Embryonic facial prominence (tissue), 1 donor: ENCODE results near the gene HORMAD1.
"Not testable (repeated sequence)": the region's sequence is repeated elsewhere in the genome, so short reads cannot be mapped to it uniquely, and the experiment has no call there.

Experiments
- DNase-seq: peaks from one replicate; pipeline ENCODE4 v3.0.0-alpha.2; 2016; ENCODE audit errors: extremely low spot score

The HORMAD1 gene, protein sequence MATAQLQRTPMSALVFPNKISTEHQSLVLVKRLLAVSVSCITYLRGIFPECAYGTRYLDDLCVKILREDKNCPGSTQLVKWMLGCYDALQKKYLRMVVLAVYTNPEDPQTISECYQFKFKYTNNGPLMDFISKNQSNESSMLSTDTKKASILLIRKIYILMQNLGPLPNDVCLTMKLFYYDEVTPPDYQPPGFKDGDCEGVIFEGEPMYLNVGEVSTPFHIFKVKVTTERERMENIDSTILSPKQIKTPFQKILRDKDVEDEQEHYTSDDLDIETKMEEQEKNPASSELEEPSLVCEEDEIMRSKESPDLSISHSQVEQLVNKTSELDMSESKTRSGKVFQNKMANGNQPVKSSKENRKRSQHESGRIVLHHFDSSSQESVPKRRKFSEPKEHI

DNA sequence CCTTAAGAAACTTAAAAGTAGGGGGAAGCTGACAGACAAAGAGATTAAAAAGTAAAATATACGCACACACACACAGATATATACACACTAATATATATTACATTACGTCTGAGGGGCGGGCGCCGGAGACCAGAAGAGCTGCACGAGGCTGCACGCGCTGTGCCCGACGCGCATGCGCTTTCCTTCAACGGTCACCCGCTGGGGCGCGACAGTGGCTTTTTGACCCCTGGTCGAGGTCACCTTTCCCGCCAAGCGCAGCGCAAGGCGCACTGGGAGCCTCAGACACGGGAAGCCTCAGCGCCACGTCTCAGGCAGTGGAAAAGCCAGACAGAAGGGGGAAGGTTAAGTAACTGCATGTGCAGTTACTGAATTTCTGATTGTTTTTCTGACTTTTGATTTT, at the start of gene HORMAD1:
TSS of gene HORMAD1 (minus strand) at position 193 of the 400 bp plus-strand sequence. CDS start 1,390 bp downstream, outside the sequence.
- no peak for DNase-seq

DNA sequence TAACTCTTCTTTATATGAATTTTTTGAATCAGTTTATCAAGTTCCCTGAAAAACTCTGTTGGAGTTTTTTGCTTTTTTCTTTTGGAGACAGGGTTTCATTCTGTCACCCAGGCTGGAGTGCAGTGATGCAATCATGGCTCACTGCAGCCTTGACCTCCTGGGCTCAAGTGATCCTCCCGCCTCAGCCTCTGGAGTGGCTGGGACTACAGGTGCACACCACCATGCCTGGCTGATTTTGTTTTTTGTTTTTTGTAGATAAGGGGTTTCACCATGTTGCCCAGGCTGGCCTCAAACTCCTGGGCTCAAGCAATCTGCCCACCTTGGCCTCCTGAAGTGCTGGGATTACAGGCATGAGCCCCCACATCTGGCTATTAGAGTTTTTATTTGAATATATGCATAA, 47.0 kb upstream of the HORMAD1 start:
- DNase-seq: not testable (repeated sequence)

DNA sequence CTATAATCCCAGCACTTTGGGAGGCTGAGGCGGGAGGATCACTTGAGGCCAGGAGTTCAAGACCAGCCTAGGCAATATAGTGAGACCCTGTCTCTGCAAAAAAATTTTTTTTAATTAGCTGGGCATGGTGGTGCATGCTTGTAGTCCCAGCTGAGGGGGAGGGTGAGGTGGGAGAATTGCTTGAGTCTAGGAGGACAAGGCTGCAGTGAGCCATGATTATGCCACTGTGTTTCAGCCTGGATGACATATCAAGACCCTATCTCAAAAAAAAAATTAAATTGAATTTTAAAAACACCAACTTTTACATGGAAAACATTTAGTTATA, 45.2 kb upstream of the HORMAD1 start:
- DNase-seq: not testable (repeated sequence)

DNA sequence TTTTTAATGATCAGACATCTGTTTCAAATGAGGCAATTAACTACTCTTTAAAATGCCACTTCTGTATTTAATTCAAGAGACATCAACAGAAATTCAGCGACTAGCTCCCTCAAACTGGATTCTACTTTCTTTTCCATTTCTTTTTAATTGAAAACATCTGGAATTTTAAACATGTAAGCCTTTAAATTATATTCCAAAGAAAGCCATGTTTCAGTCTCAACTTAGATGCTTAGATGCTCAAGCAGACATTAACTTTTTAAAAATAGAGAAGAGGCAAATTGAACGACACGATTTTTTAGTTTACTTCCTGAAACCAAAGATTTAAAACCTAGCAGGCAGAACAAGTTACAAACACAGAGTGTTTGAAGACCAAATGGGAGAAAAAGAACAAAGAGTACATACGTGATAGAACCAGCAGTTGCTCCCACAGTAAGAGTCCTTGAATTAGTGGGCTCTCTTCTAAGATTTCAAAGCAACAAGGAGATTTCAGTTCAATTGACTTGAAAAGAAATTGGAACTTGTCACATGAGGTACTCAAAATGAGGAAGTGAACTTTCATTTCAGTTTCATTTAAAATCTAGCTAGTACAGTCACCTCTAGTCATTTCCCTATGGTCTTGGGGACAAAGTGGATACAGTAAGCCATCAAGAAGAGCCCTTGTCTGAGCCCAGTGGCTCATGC, 44.7 kb upstream of the HORMAD1 start, which contains the start of gene CTSS:
TSS of gene CTSS (minus strand) at position 483 of the 681 bp plus-strand sequence. CDS start 1,015 bp downstream, outside the sequence.
- DNase-seq: peak; percentile 42

DNA sequence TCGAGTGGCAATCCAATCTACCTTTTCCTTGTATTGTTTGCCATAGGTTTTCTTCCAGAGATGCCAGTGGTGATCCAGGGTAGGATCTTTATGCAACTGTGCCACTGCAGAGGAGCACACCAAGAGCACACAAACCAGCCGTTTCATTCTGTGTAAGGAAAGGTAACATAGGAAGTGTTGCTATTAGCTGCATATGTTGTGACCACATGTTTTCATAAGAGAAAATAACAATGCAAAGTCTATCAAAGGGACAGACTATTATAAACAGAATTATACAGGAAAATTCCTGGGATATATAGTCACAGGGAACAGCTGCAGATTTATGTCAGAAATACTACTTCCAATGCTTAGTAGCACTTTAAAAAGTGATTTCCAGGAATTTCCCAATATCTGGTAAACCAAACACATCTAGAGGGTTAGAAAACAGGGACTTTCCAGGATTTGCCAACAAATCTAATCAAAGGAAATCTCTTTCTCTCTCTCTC, 44.0 kb upstream of the HORMAD1 start:
- DNase-seq: peak; percentile 40

DNA sequence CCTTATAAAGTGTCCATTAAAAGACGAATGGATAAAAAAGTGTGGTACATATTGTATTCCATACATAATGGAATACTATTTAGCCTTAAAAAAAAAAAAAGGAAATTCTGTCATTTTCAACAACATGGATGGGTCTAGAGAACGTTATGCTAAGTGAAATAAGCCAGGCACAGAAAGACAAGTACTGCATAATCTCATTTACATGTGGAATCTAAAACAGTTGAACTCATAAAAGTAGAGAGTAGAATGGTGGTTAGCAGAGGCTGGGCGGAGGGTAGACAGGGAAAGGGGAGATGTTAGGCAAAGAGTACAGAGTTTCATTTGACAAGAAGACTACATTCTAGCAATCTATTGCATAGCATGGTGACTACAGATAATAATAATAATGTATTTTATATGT, 42.3 kb upstream of the HORMAD1 start:
- no peak for DNase-seq

DNA sequence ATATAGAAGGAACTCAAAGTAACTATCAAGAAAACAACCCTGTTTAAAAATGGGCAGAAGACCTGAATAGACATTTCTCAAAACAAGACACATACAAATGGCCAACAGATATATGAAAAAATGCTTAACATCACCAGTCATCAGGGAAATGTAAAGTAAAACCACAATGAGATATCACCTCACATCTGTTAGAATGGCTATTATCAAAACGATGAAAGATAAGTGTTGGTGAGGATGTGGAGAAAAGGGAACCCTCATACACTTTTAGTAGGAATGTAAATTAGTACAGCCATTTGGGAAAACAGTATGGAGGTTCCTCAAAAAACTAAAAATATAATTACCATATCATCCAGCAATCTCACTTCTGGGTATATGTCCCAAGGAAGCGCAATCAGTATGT, 41.9 kb upstream of the HORMAD1 start:
- no peak for DNase-seq

DNA sequence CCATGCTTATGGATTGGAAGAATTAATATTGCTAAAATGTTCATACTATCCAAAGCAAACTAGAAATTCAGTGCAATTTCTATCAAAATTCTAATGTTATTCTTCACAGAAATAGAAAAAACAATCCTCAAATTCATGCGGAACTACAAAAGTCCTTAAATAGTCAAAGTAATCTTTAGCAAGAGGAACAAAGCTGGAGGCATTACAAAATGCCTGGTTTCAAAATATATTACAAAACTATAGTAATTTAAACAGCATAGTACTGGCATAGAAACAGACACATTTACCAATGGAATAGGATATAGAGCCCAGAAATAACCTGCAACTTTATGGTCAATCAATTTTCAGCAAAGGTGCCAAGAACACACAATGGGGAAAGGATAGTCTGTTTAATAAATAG, 41.1 kb upstream of the HORMAD1 start:
- DNase-seq: no peak

DNA sequence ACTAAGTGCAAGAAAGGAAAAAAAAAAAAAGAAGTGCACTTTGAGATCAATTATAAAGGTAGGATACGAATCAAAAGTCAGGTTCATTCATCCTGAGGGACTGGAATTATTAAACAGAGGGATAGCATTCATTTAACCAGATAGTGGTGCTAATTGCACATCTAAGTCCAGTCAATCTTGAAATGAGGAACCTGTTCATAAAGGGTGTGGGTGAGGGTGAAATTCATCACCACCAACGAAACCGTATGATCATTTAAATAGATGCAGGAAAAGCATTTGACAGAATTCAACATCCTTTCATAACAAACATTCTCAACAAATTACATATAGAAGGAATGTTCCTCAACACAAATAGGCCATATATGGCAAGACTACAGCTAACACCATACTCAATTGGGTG, 39.3 kb upstream of the HORMAD1 start:
- no peak for DNase-seq

DNA sequence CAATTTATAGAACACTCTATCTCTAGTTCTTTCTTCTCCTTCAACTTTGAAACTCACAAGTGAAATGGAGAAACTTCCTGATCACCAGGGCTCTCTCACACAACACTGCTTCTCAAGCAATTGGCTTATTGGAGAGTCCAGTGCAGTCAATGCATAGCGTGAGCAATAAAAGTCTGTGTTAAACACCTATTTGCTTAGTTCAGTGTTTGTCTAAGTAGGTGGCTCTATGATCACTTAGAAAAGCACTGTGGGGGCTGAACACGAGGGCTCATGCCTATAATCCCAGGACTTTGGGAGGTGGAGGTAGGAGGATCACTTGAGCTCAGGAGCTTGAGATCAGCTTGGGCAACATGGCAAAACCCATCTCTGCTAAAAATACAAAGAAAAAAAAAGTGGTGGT, 32.7 kb upstream of the HORMAD1 start:
- no peak for DNase-seq

DNA sequence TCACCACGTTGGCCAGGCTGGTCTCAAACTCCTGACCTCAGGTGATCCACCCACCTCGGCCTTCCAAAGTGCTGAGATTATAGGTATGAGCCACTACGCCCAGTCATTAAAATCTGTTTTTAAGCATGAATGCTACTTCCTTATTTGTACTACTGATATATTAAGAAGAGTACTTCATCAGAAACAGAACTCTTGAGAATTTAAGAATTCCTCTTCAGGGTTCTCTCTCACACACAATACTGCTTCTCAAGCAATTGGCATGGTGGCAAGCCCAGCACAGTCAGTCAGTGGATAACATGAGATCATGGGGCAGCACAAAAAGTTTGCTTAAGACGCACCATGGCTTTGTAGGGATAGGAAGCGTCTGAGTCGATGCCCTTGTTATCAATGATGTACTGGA, 30.7 kb upstream of the HORMAD1 start:
- no peak for DNase-seq

DNA sequence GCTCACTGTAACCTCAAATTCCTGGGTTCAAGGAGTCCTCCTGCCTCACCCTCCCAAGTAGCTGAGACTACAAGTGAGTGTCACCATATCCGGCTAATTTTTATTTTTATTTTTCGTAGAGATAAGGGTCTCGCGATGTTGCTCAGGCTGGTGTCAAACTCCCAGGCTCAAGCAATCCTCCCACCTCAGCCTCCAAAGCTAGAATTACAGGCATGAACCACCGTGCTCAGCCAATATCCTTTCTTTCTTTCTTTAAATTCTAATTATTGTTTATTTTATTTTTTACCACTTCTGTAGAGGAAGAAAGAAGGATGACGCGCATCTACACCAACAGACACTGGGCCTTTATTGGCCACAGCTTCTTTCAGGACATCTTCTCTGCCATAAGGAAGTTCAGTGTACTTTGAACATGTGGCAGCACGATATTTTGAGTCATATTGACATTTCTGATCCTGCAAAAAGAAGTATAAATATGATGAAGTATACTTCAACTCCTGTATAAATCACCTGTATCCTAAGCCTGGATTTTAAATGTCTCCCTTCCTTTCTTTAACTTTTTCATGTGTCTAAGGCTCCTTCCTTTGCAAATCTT, 29.1 kb upstream of the HORMAD1 start:
- DNase-seq: no peak

DNA sequence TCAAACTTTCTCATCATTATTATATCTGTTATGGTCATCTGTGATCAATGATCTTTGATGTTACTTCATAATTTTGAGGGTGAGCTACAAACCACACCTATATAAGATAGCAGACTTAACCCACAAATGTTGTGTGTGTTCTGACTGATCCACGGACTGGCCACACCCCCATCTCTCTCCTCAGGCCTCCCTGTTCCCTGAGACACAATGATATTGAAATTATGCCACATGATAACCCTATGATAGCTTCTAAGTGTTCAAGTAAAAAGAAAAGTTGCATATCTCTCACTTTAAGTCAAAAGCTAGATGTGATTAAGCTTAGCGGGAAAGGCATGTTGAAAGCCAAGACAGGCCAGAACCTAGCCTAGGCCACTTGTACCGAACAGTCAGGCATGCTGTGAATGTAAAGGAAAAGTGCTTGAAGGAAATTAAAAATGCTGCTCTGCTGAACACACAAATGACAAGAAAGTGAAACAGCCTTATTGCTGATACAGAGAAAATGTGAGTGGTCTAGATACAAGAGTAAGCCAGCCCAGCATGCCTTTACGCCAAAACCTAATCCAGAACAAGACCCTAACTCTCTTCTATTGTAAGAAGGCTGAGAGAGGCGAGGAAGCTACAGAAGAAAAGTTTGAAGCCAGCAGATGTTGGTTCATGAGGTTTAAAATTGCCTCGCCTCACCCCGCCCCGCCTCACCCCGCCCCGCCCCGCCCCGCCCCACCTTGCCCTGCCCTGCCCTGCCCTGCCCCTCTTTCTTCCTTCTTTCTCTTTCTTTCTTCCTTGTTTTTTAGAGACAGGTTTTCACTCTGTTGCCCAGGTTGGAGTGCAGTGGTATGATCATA, 28.4 kb upstream of the HORMAD1 start:
- no peak for DNase-seq

DNA sequence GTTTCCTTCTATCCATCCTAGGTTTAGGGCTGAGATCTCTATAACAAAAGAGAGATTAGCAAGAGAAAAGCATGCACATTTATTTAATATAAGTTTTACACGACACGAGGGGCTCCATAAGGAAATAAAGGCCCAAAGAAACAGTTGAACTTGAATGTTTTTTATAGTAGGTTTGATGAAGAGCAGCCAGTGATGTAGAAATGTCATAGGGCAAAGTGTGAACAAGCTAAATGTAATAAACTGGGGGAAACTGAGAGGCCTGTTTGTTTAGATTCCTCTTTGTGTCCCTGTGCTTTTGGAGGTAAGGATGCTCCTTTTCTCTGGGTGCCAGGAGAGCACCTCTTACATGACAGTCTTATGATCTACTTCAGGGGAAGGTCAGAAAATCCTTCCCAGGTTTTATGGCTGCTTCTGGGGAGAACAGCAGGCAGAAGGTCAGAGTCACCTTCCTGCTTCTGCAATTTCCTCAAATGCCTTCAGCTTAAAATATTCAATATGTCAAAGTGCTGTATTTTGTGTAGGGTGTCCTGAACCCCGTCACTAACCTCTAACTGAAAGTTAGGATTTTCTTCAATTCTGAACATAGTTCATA, 9.5 kb upstream of the HORMAD1 start:
- DNase-seq: no peak

DNA sequence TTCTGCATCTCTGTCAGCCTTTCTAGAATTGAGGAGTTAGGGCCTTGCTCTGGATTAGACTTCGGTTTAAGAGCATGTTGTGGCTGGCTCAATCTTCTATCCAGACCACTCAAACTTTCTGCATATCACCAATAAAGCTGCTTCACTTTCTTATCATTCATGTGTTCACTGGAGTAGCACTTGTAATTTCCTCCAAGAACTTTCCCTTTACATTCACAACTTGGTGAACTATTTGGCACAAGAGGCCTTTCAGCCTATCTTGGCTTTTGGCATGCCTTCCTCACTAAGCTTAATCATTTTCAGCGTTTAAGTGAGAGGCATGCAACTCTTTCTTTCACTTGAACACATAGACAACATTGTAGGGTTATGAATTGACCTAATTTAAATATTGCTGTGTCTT, 3.6 kb upstream of the HORMAD1 start:
- no peak for DNase-seq

DNA sequence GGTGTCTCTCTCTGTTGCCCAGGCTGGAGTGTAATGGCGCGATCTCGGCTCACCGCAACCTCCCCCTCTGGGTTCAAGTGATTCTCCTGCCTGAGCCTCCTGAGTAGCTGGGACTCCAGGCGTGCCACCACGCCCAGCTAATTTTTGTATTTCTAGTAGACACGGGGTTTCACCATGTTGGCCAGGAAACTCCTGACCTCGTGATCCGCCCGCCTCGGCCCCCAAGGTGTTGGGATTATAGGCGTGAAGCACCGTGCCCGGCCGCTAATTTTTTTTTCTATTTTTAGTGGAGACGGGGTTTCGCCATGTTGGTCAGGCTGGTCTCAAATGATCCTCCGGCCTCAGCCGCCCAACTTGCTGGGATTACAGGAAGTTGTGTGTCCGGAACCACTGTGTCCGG, 597 bp downstream of the HORMAD1 start:
- no peak for DNase-seq

DNA sequence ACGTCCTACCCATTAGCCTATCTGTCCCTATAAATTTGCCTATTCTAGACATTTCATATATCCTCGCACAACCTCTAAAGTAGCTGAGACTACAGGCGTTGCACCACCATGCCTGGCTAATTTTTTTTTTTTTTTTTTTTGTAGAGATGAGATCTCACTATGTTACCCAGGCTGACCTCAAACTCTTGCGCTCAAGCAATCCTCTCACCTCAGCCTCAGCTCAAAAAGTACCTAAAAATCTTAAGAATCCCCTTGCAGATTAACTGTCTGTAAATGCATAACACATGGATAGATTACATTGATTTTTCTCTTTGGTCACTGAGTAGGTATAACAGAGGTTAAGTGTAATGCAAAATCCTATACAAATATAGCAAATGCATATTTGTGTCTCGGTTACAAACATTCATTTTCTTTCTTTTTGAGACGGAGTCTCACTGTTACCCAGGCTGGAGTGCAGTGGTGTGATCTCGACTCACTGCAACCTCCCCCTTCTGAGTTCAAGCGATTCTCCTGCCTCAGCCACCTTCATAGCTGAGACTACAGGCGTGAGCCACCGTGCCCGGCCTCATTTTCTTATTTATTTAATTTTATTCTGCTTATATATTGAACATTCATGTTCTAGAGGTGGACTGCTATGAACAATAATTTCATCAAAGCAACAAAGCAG, 2.3 kb downstream of the HORMAD1 start:
- DNase-seq: no peak

DNA sequence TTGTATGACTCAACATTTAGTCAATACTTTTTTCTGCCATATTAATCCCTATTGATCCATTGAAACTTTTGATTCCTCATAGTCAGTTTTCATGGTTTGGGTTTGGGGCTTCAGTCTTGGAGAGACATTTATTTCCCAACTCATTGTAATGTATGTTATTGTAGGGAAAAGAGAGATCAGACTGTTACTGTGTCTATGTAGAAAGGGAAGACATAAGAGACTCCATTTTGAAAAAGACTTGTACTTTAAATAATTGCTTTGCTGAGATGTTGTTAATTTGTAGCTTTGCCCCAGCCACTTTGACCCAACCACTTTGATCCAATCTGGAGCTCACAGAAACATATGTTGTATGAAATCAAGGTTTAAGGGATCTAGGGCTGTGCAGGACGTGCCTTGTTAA, 11.7 kb downstream of the HORMAD1 start:
- not testable (repeated sequence) for DNase-seq

DNA sequence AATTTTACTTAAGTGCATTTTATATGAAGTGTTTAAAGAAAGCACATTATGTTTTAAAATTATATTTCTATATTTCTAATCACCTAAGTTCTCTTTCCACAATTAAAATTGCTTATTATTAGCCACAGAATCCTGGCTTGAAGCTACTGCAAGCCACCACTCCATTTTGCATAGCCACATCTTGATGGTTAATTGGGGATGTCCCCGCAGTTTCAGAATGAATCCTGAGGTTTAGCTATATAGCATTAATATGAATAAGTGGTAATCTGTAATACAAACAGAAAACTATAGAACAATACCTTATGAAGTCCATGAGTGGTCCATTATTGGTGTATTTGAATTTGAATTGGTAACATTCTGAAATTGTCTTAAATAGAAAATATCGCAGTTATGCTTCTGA, 12.1 kb downstream of the HORMAD1 start:
- no peak for DNase-seq

DNA sequence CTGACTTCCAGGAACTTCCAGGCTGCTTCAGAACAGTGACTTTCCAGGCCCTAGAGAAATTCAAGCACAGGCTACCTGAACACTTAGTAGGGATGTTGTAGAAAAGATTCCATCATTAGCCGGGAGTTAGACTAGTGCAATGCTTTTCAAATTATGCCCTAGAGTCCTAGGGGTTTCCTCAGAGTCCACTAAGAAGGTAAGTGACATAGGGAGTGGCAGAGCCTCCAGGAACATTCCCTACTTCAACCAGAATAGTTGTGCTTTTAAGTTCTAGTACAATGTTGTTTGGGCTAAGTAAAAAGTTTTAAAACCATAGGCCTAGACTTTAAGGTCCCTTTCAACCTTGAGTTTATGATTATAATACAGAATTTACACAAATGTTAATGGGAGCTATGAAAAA, 14.6 kb downstream of the HORMAD1 start:
- DNase-seq: no peak

DNA sequence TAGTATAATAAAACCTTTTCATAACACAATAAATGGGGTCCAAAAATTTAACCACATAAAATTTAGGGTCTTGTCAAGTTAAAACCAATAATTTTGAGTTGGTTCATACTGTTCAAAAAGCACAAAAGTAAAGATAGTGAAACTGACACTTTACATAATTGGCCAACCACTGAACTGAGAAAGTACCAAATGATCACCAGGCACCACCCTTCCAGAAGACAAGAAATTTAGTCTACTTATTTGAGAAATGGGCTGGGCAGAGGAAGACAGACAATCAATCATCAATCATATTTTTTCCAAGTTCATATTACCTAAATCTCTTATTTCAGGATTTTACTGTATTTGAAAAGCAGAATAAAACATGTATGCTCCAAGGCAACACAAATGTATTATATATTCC, 17.3 kb downstream of the HORMAD1 start:
- no peak for DNase-seq
